Renal pelvis (tissue), 4 donors: ENCODE measurements around the gene ERC1. TPM values are rescaled to one million over a fixed set of nuclear protein-coding genes. Genes with fewer than 3 reads are reported as not detected.

Source experiments
- DNase-seq: peaks from one replicate; pipeline ENCODE4 v3.0.0-alpha.2; 2013
- polyA plus RNA-seq, 3 donors: library from polyadenylated mRNA; unstranded; fragments of 120-200 nt; gene quantifications; one replicate each; pipeline ENCODE4 v1.2.1, GENCODE V29; 2013; ENCODE audit not compliant: insufficient read length in 3 of 3

Gene ERC1
- polyA plus RNA-seq, 3 donors, result 33.7 to 42.1 (median 34.8) TPM

DNA sequence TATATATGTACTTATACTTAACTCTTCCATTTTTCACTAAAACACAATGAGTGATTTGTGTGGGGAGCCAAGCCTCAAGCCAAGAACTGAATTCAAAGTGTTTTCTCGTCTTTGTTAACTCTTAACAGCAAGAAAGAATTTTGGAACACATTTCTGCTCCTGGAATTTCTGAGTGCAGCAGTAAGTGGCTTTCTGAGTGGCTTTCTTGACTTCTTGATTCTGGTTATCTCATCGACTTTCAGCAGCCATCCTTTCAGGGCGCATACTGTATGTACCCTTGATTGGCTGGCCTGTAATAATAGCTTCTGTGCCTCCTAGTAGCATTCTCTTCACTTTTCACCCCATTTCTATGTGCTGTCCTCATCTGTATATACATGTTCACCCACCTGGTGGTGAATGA, 446.0 kb downstream of the ERC1 start:
- DNase-seq, result no peak

DNA sequence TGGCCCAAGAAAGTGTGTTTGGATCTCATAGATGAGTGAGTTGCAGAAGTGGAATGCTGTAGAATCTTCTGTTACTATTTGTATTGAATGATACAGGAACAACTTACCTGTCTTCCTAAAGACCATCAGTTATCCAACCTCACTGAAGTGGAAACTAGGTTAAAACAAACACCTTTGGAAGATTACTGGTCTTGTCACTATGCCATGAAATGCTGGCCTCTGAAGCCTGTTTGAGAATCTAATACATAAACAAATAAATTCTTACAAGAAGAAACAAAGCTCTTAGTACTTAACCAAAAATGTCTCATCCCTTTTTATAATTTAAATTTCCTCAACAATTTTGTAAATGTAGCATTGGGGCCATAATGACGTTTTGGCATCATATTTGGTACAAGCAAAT, 448.2 kb downstream of the ERC1 start:
- no peak for DNase-seq

DNA sequence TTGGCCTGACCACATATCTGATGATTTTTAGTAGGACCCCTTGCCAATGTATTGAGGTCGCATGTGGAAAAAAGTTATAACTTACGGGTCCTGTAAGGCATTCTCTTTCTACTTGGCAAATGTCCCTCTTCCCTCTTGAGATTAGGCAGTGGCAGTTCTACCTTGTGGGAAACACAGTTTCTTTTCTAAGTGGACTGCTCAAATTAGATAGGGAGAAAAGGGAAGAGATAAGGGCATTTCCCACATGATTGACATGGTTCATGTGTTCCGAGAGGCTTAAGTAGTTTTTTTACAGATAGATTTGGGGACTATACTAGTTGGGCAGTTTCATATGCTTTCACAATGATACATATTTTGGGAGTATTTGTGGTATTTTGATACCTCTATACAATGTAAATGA, 448.7 kb downstream of the ERC1 start:
- DNase-seq, result no peak

DNA sequence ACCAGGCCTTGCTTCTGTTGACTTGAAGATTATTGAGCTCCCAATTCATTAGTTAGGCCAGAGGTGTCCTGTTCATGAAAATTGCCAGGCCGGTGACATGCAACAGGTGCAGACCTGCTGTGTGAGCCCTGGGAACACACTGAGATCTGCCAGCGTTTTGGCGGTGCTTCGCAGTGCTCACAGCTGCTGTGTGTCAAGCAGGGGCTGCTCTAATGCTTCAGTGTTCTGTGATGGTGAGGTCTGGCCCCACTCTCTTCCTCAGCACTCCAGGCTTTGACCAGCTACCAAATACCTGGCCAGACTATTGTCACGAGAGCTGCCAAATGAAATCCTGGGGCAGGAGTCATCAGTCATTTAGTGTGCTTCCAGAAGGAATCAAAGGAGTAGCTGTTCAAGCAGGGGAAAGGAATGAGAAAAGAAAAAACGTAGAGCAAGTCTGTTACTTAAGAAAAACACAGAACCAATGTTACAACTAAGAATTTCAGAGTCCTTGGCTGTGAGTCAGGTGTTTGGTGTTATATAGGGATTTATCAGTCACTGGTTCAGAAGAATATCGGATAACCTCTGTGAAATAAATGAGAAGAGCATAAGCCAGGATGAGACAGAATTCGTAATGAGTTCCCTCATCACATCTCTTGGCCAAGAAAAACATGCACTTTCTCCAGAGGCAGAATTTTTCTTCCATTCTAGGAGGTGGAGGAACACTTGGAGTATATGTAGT, 452.6 kb downstream of the ERC1 start:
- DNase-seq, result no peak

DNA sequence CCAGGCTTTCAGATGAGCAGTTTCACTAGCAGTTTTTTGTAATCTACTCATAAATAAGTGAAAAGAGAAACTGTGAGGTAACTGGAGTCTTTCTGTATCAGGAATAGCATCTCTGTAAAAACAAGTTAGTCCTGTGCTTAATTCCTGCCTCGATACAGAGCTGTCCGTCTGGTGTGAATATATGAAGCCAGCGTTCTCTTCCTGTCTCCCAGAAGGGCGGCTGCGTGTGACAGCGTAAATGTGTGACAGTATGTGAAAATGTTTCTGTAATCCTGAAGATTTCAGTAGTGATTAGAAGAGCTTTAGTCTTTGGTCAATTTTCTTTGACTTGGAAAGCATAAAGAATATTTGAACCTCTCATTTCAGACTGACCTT, 453.1 kb downstream of the ERC1 start:
- DNase-seq, result no peak

DNA sequence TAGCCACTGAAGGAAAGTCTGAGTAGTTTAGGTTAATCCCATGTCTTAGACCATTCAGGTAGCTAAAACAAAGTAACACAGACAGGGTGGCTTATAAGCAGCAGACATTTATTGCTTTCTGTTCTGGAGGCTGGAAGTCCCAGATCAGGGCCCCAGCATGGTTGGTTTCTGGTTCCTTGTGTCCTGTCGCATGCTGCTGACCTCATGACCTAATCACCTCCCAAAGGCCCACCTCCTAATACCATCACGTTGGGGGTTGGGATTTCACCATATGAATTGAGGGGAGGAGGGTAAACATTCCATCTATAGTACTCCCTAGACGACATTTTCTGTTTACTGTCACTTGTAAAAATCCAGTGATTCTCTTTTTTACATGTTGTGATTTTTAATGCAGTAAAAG, 454.8 kb downstream of the ERC1 start:
- DNase-seq, result no peak

DNA sequence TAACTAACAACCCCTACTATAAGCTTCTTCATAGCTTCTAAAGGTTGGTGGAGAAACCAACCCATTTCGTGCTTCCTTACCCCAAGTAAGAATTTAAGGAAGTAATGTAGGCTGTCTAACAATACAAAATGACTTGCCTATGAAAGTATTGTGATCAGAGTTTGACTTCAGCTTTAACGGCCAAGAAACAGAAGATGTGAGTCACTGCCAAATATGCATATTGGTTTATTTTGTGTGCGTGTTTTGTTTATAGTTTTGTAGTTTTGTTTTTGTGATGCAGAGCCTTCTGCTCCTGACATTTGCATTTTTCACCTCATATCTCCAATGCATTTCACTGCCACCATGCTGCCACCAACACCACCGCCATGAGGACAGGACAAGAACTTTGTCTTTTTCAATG, 457.3 kb downstream of the ERC1 start:
- DNase-seq, result no peak

DNA sequence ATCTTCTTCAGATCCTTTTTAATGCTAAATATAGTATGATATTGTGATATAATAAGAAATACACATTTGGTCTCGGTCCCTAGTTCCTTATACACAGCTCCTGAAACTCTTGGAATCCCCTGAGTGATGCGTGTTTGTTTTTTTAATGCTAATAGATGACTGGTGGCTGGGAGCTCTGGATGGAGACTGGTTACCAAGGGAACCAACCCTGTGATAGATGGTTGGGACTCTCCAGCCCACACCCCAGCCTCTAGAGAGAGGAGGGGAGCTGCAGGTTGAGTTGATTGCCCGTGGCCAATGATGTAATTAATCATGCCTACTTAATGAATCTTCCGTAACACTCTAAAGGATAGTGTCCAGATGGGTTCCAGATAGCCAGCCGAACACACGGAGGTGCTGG, 462.8 kb downstream of the ERC1 start:
- peak; percentile 66 for DNase-seq

DNA sequence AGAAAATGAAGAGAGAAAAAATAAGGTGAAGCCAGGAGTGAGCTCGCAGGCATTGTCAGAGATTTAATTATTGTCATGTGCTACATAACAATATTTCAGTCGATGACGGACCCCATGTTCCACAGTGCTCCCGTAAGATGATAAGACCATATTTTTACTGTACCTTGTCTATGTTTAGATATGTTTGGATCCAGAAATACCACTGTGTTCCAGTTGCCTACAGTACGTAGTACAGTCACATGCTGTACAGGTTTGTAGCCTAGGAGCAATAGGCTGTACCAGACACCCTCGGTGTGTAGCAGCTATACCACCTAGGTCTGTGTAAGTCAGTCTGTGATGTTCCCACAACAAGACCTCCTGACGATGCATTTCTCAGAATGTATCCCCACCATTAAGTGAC, 465.9 kb downstream of the ERC1 start:
- no peak for DNase-seq

DNA sequence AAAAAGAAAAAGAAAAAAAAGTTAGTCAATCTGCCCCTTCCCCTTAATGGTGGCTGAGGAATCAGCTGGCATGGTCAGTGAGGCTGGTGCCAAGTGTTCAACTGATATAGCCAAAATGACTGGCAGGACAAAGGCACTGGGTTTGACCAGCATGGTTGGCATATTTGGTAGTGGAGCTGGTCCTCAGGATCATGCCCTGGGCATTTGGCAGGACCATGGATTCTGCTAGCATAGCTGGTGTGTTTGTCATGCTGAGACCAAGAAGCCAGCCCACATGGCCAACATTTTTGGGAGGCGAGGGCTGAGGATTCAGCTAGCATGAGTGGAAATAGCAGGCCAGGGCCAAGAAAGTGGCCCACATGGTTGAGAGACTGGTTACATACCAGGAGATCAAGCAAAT, 466.9 kb downstream of the ERC1 start:
- no peak for DNase-seq

DNA sequence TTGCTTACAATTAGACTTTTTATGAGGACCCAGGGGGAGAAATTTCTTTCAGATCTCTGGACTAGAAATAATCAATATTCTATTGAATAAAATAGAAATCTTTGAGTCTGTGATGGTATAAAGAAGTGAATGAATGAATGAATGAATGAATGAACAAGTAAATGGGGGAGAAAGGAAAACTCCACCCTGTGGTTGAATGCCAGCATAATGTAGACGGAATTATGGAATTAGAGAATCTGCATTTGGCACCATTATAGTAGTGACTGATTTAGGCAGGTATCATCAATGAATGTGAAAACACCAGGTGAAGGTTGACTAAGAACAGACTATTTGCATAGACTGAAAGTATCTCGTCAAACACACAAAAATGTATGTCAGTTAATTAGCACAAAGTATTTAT, 468.3 kb downstream of the ERC1 start:
- DNase-seq, result no peak

DNA sequence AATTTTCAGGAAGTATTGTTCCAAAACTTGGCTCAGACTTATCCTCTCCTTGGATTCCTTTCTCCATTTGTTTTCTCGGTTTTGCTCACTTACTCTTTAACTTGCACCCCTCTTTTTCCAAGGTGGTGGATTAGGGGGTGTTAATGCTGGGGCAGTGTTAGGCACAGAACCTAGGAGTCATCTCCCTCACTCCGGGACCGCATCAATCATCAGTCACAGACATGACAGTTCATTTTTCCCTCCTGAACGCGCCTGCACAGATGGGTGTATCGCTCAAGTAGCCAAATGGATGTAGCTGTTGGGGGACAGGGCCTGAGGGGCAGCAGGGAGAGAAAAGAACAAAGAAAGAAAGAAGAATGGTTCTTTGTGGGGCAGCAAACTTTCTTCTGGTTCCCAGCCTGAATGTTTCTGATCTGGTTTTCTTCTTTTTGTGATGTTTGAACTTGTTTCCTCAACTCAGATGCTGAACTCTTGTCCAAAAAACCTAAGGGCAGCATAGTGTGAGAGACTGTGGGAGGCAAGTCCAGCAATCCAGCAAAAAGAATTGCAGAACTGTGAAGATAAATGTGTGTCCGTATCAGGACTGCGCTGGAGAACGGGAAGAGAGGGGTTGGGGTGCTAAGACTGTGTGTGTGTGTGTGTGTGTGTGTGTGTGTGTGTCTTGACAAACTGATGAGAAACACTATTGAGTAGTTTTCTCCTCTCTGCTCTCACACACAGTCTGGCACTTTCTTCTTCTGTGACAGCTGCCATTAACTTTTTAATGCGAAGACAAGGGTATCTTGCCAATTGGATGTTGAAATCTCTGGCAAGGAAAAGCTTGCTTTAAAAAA, 472.3 kb downstream of the ERC1 start:
- no peak for DNase-seq

DNA sequence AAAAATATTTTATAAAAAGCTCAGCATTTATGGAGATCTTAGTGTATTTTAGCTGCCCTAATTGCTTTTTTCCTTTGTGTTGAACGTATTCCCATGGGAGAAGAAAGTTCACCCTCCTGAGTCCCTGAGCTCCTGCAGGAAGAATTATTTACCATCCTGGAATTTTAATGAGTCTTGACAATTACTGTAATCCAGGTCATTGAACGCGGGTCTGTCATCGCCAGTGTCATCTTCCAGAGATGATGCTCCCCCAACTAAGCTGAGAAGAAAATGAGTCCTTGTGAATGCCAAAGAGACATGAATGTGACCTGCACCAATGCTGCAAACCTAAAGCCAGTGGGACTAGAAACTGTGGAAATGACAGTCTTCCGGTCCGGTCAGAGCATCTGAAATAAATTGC, 473.9 kb downstream of the ERC1 start:
- DNase-seq, result no peak

DNA sequence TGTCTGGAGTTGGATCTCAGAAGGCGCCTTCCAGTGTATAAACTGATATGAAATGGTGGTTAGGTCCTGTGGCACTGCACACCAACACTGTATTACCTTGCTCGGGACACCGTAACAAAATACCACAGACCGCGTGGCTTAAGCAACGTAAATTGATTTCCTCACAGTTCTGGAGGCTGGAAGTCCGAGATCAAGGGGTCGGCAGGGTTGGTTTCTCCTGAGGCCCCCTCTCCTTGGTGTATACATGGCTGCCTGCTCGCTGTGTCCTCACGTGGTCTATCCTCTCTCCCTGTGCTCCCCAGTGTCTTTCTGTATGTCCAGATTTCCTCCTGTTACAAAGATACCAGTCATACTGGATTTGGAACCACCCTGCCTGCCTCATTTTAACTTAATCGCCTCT, 475.0 kb downstream of the ERC1 start:
- DNase-seq, result no peak

DNA sequence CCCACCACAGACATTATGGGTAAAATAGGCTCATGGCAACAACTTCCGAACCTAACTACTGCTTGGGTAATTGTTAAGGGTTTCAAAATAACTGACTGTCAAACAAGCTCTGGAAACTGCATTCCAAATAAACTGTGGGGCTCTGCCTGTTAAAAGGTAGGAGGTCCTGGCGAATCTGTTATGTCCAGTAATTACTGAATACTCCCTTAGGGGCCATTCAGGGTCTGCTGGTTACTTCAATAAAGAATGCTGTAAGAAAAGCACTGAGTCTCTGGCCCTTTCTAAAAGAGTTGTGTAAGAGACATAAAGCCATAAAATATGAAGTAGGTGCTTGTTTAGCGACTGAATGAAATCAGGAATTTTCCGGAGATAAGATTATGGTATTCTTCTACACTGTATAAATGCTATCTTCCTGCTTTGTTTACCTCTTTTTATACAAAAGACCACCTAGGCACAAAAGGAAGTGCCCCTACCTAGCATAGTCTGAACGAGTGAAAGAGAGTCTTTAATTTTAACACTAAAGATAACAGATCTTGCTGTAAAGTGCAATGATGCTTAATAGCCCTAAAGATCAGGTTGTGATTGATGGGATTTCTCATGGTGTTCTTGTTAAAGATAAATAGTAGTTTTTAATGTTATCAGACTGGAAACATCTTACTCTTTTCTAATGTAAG, 475.6 kb downstream of the ERC1 start:
- no peak for DNase-seq

DNA sequence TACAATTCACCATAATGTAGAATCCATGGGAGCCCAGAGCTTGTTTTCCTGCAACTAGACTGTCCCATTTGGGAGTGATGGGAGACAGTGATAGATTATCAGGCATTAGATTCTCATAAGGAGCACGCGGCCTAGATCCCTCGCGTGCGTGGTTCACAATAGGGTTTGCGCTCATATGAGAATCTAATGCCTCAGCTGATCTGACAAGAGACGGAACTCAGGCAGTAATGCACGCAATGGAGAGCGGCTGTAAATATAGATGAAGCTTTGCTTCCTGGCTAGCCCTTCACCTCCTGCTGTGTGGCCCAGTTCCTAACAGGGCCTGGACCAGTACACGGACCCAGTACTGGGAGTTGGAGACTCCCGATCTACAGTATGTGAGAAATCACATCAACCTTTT, 476.7 kb downstream of the ERC1 start:
- DNase-seq, result no peak

DNA sequence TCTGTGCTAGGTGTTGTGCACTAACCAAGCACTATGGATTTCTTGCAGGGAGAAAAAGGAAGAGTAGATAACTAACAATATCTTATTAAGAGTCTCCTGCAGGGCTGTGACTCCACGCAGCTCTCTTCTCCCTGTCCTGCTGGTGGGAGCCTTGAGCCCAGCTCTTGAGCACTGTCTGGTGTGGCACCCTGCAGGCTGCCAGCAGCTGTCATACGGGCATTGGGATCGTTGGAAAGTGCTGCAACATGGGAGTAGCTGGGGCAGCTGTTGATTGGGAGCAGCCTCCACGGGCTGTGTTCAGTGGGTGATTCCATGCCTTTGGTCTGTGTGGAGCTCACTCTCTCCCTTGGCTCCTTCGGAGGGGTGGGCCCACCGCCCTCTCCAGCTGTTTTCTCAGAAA, 478.0 kb downstream of the ERC1 start:
- no peak for DNase-seq

DNA sequence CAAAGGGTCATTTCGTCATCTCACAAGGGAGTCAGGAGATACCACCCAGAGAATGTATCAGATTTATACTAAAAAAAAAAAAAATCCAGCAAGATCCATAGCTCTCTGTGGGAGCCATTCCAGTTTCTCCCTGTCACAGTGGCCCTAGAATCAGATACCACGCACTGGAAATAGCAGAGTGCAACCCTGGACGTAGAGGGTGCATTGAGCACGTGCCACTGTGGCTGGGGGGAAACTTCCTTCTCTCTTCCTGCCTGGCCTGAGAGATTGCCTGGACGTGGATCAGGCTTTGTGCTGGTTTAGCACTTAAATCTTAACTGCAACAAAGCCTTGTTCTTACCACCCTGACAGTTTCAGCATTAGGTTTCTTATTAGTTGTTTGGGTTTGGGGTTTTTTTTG, 479.0 kb downstream of the ERC1 start:
- no peak for DNase-seq

DNA sequence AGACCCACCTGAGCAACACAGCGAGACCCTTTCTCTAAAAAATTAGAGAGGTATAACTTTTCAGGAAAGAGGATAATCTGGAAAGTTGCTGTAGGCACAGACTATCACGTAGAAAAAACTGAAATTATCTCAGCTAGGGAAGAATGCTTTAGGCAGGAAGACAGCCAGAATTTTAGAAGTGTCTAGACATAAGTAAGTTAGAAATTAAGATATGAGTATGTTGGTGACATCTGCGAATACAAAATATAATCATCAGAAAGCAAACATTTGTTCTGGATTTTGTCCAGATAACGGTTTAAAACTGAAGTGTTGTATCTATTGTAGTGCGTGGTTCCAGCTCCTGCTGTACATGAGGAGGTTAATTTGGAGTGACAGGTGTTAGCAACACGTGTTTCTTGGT, 480.2 kb downstream of the ERC1 start:
- no peak for DNase-seq

DNA sequence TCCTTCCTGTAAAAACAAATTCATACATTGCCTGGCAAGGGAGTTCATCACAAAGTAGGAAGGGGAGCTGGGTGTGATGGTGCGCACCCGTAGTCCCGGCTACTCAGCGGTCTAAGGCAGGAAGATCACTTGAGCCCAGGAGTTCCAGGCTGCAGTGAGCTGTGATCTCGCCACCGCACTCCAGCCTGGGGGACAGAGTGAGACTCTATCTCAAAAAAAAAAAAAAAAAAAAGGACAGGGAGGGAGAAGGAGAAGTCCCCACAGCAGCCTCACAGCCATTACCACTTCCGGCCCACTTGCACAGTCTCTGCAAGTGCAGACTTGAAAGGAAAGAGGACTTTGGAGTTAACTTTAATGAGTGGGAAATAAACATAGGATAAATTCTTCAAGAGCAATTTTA, 482.4 kb downstream of the ERC1 start:
- DNase-seq, result no peak

DNA sequence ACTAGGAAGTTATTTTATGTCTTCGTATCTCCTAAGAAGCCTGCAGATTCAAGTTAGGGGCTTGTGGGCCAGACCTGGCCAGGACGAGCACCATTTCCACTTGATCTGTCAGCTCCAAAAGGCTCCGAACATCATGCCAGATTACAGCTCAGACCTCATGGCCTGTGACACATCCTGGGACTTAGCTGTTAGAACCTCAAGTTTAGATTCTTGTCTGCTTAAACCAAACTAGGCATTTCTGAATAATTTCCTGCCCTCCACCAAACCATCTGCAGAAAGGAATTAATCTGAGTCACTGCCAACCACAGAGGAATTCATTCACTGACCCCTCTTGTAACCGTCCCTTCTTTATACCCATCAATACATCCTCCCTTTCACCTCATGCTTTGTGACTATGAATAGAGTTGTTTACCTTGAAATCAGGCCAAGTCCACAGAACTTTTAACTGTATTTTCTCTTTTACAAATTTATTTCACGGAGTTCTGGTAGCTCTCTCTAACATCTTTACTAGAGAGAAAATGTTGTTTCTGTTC, 483.1 kb downstream of the ERC1 start:
- no peak for DNase-seq

DNA sequence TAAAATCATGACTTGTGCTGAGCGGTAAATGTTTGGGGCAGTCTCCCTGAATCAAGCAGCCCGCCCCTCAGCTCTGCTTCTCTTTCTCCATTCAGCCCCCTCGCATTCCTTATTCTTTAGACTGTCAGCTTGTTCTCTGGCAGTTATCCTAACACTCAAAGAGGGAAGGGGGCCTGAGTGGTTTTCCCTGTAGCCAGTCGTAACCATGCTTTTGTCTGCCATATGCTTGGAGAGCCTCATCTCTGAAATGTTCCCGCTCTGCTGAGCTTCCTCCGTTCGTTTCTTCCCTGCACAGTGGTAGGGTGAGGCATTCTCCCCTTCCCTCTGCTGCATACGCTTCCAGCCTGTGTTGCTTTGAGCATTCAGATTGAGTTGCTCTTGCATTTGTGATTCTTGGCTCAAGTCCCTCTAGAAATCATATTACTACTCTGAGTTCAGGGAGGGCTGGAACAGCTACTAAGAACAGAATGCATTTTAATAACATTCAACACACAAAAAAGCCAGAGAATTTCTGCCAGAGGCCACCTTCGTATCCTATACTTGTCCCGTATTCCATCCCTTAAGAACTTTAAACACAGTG, 483.6 kb downstream of the ERC1 start:
- DNase-seq, result peak; percentile 54

DNA sequence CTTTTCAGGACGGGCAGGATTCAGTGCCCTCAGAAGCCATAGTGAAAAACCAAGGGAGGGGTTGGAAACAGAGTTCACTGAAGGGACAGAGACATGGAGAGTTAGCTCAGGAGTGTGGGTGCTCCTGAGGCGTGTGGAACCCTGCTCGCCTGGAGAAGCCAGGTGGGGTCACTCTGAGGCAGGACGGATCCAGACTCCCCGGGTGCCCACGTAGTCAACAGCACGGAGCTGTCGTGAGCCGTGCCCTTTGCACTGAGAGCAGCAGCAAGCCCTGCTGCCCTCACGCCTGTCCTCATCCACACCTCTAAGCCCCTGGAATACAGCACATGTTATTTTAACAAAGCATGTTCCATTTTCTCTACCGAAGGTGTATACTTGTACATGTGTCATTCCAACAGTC, 488.6 kb downstream of the ERC1 start:
- DNase-seq, result no peak
